Measurements from ENCODE around the gene GABRB2.

The GABRB2 gene

DNA sequence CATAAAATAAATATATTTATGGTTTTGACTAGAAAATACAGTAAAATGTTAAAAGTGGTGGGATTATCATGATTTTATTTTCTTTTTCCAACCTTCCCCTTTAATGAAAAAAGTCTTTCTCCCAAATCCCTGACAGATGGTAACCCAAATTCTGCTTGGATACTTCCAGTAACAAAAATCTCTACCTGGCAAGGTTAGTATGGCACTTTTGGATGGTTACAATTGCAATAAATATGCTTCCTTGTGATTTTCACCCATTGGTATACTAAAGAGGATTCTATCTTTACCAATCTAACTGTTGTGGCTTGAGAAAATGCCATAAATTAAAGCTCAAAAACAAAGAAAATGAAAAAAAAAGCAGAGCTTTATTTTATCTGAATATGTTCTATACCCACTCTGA, 62.8 kb downstream of the GABRB2 start:
- no peak overlapping the region for H3K18ac ChIP-seq (ENCODE audit: low read depth in 1 of 2, low read length in 2 of 2)
- H3K4me1 ChIP-seq (ENCODE audit: control insufficient read depth, insufficient read depth, low read depth, low read length), result no peaks in the 10 kb centered on the region
- no peak overlapping the region for H3K4me2 ChIP-seq (ENCODE audit: low read length, poor library complexity, severe bottlenecking)
- no peak overlapping the region for H4K8ac ChIP-seq (ENCODE audit: low read length)
- H2AK5ac ChIP-seq (ENCODE audit: low read length, severe bottlenecking), result no peak overlapping the region
- H3K27ac ChIP-seq (ENCODE audit: low read length, poor library complexity, severe bottlenecking), result no peak overlapping the region
- H2AFZ ChIP-seq (ENCODE audit: low read depth, low read length), result no peak overlapping the region
- no peak for DNase-seq
- H3K14ac ChIP-seq (ENCODE audit: low read length in 2 of 2), result no peak overlapping the region
- H3K36me3 ChIP-seq (ENCODE audit: control insufficient read depth in 1 of 2, insufficient read depth in 2 of 2, low read depth in 1 of 2, low read length in 2 of 2), result no peaks in the 10 kb centered on the region
- H3K4ac ChIP-seq (ENCODE audit: low read depth in 1 of 2, low read length in 2 of 2), result no peak overlapping the region
- no peak overlapping the region for H2BK15ac ChIP-seq (ENCODE audit: low read depth, poor library complexity, severe bottlenecking)
- H3K79me1 ChIP-seq (replicated peaks; ENCODE audit: low read length, poor library complexity, severe bottlenecking), result no peaks in the 10 kb centered on the region
- no peak overlapping the region for H3K4me3 ChIP-seq (ENCODE audit: insufficient read depth in 1 of 2, low read depth in 1 of 2, low read length in 2 of 2)
- no peak overlapping the region for H2BK12ac ChIP-seq (ENCODE audit: low read length in 2 of 2)
- H4K91ac ChIP-seq (ENCODE audit: low read length), result no peak overlapping the region
- H3K23ac ChIP-seq (ENCODE audit: low read length in 2 of 2), result no peak overlapping the region
- H2BK5ac ChIP-seq (ENCODE audit: low read depth, low read length, poor library complexity, severe bottlenecking), result no peak overlapping the region
- no peaks in the 10 kb centered on the region for H3K9me3 ChIP-seq (ENCODE audit: control insufficient read depth, low read length)
- H3K9ac ChIP-seq (ENCODE audit: low read length), result no peak overlapping the region
- H3K27me3 ChIP-seq (ENCODE audit: control insufficient read depth in 1 of 2, insufficient read depth in 1 of 2, low read length in 2 of 2), result no peaks in the 10 kb centered on the region
- H2BK120ac ChIP-seq (ENCODE audit: low read depth, low read length), result no peak overlapping the region

DNA sequence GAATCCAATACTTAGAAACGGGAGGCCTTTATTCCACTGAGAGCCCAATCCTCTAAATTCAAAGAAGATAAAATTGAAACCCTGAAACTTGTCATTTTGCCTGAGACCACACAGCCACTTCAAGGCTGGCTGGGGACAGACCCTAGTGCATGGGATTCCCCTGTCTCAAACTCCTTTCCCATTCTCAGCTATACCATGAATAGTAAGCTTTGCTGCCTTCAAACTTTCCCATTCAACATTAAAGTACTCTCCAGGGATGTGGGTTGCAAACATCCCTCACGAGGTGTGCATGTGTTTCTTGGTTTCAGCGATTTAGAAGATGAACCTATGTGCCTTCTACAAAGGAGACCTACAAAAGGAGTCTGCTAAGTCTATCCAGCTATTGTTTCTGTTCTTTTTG, 64.6 kb downstream of the GABRB2 start:
- Histone ChIP-seq H4K91ac (ENCODE audit: low read length) (no peak overlapping the region), H3K23ac (ENCODE audit: low read length in 2 of 2) (no peak overlapping the region), H3K18ac (ENCODE audit: low read depth in 1 of 2, low read length in 2 of 2) (no peak overlapping the region), H3K4me2 (ENCODE audit: low read length, poor library complexity, severe bottlenecking) (no peak overlapping the region), H2BK12ac (ENCODE audit: low read length in 2 of 2) (no peak overlapping the region), H2BK5ac (ENCODE audit: low read depth, low read length, poor library complexity, severe bottlenecking) (no peak overlapping the region), H2AFZ (ENCODE audit: low read depth, low read length) (no peak overlapping the region), H3K79me1 (replicated peaks; ENCODE audit: low read length, poor library complexity, severe bottlenecking) (no peaks in the 10 kb centered on the region), H3K36me3 (ENCODE audit: control insufficient read depth in 1 of 2, insufficient read depth in 2 of 2, low read depth in 1 of 2, low read length in 2 of 2) (no peaks in the 10 kb centered on the region), H3K4ac (ENCODE audit: low read depth in 1 of 2, low read length in 2 of 2) (no peak overlapping the region), H2BK120ac (ENCODE audit: low read depth, low read length) (no peak overlapping the region), H2AK5ac (ENCODE audit: low read length, severe bottlenecking) (no peak overlapping the region), H3K9me3 (ENCODE audit: control insufficient read depth, low read length) (peaks cover 4% of the 10 kb centered on the region), H3K14ac (ENCODE audit: low read length in 2 of 2) (no peak overlapping the region), H3K4me3 (ENCODE audit: insufficient read depth in 1 of 2, low read depth in 1 of 2, low read length in 2 of 2) (no peak overlapping the region), H4K8ac (ENCODE audit: low read length) (no peak overlapping the region), H3K4me1 (ENCODE audit: control insufficient read depth, insufficient read depth, low read depth, low read length) (no peaks in the 10 kb centered on the region), H2BK15ac (ENCODE audit: low read depth, poor library complexity, severe bottlenecking) (no peak overlapping the region), H3K9ac (ENCODE audit: low read length) (no peak overlapping the region), H3K27ac (ENCODE audit: low read length, poor library complexity, severe bottlenecking) (no peak overlapping the region), H3K27me3 (ENCODE audit: control insufficient read depth in 1 of 2, insufficient read depth in 1 of 2, low read length in 2 of 2) (no peaks in the 10 kb centered on the region)
- 59% methylated on average over 2 of the region's 3 CpGs for WGBS
- no peak for DNase-seq

DNA sequence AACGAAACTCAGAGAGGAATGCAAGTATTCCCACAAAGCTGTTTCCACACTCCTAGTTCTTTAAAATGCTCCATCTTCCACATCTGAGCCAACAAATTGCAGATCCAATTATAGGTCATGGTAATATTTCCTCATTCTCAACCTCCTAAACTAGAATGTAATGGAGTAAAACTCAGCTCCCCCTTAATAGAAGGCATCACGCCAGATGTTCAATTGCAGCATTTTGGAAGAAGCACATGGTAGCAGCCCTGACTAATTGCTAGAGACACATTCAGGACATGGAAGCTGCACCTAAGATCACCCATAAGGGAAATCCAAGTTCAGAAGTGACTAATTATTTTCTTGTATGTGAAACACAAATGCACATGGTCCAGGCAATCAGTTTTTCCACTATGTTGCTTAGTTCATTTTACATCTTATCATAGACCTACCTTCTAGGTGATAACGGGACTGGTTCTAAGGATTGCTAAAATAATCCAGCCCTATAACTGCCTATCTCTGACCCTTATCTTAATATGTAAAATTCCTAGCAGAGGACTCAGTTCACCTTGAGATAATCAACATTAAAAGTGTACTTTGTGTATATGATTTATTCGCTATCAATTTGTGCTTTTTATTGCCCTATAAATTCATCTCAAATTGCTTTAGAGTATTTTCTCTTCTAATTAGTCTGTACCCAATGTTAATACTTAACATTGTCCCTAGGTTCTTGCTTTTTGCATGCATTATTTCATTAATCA, 75.1 kb downstream of the GABRB2 start:
- H3K4me1 ChIP-seq (ENCODE audit: control insufficient read depth, insufficient read depth, low read depth, low read length), result no peaks in the 10 kb centered on the region
- no peak overlapping the region for H2BK5ac ChIP-seq (ENCODE audit: low read depth, low read length, poor library complexity, severe bottlenecking)
- DNase-seq, result no peak
- no peak overlapping the region for H3K14ac ChIP-seq (ENCODE audit: low read length in 2 of 2)
- H3K9me3 ChIP-seq (ENCODE audit: control insufficient read depth, low read length), result peaks cover 16% of the 10 kb centered on the region
- H3K27me3 ChIP-seq (ENCODE audit: control insufficient read depth in 1 of 2, insufficient read depth in 1 of 2, low read length in 2 of 2), result no peaks in the 10 kb centered on the region
- H3K9ac ChIP-seq (ENCODE audit: low read length), result no peak overlapping the region
- H2BK15ac ChIP-seq (ENCODE audit: low read depth, poor library complexity, severe bottlenecking), result no peak overlapping the region
- H3K18ac ChIP-seq (ENCODE audit: low read depth in 1 of 2, low read length in 2 of 2), result no peak overlapping the region
- WGBS, result 66% methylated on average over 3 of the region's 4 CpGs
- no peaks in the 10 kb centered on the region for H3K36me3 ChIP-seq (ENCODE audit: control insufficient read depth in 1 of 2, insufficient read depth in 2 of 2, low read depth in 1 of 2, low read length in 2 of 2)
- no peak overlapping the region for H2AFZ ChIP-seq (ENCODE audit: low read depth, low read length)
- H2BK120ac ChIP-seq (ENCODE audit: low read depth, low read length), result no peak overlapping the region
- no peak overlapping the region for H3K4me2 ChIP-seq (ENCODE audit: low read length, poor library complexity, severe bottlenecking)
- H3K27ac ChIP-seq (ENCODE audit: low read length, poor library complexity, severe bottlenecking), result no peak overlapping the region
- H4K8ac ChIP-seq (ENCODE audit: low read length), result no peak overlapping the region
- H3K23ac ChIP-seq (ENCODE audit: low read length in 2 of 2), result no peak overlapping the region
- no peak overlapping the region for H3K4ac ChIP-seq (ENCODE audit: low read depth in 1 of 2, low read length in 2 of 2)
- no peak overlapping the region for H4K91ac ChIP-seq (ENCODE audit: low read length)
- no peak overlapping the region for H2AK5ac ChIP-seq (ENCODE audit: low read length, severe bottlenecking)
- H2BK12ac ChIP-seq (ENCODE audit: low read length in 2 of 2), result no peak overlapping the region
- no peak overlapping the region for H3K4me3 ChIP-seq (ENCODE audit: insufficient read depth in 1 of 2, low read depth in 1 of 2, low read length in 2 of 2)
- no peaks in the 10 kb centered on the region for H3K79me1 ChIP-seq (replicated peaks; ENCODE audit: low read length, poor library complexity, severe bottlenecking)

DNA sequence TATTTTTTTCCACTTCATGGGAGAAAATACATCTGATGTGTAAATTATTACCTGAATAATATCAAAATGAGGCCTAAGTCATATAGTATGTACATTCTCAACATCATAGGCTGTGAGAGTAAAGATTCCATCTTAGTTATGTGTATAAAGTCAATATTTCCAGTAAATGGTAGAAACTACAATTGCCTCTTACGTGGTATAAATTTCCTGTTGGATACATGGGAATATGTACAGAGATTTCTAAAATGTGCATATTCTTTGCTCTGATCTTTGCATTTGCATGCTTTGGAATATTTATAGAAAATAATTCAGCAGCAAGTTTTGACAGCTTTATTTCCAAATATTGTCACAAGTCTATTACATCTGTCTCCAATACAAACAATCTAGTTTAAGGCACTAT, 78.8 kb downstream of the GABRB2 start:
- no peak overlapping the region for H3K4me3 ChIP-seq (ENCODE audit: insufficient read depth in 1 of 2, low read depth in 1 of 2, low read length in 2 of 2)
- H3K4me2 ChIP-seq (ENCODE audit: low read length, poor library complexity, severe bottlenecking), result no peak overlapping the region
- H2BK120ac ChIP-seq (ENCODE audit: low read depth, low read length), result no peak overlapping the region
- no peaks in the 10 kb centered on the region for H3K79me1 ChIP-seq (replicated peaks; ENCODE audit: low read length, poor library complexity, severe bottlenecking)
- no peak overlapping the region for H3K4ac ChIP-seq (ENCODE audit: low read depth in 1 of 2, low read length in 2 of 2)
- H2BK5ac ChIP-seq (ENCODE audit: low read depth, low read length, poor library complexity, severe bottlenecking), result no peak overlapping the region
- H3K9ac ChIP-seq (ENCODE audit: low read length), result no peak overlapping the region
- H3K36me3 ChIP-seq (ENCODE audit: control insufficient read depth in 1 of 2, insufficient read depth in 2 of 2, low read depth in 1 of 2, low read length in 2 of 2), result no peaks in the 10 kb centered on the region
- H2AK5ac ChIP-seq (ENCODE audit: low read length, severe bottlenecking), result no peak overlapping the region
- no peak overlapping the region for H3K23ac ChIP-seq (ENCODE audit: low read length in 2 of 2)
- H2BK15ac ChIP-seq (ENCODE audit: low read depth, poor library complexity, severe bottlenecking), result no peak overlapping the region
- no peak overlapping the region for H4K91ac ChIP-seq (ENCODE audit: low read length)
- no peaks in the 10 kb centered on the region for H3K9me3 ChIP-seq (ENCODE audit: control insufficient read depth, low read length)
- no peak overlapping the region for H3K14ac ChIP-seq (ENCODE audit: low read length in 2 of 2)
- no peak overlapping the region for H3K27ac ChIP-seq (ENCODE audit: low read length, poor library complexity, severe bottlenecking)
- no peak overlapping the region for H4K8ac ChIP-seq (ENCODE audit: low read length)
- H3K18ac ChIP-seq (ENCODE audit: low read depth in 1 of 2, low read length in 2 of 2), result no peak overlapping the region
- no peak for DNase-seq
- H3K4me1 ChIP-seq (ENCODE audit: control insufficient read depth, insufficient read depth, low read depth, low read length), result no peaks in the 10 kb centered on the region
- no peaks in the 10 kb centered on the region for H3K27me3 ChIP-seq (ENCODE audit: control insufficient read depth in 1 of 2, insufficient read depth in 1 of 2, low read length in 2 of 2)
- H2AFZ ChIP-seq (ENCODE audit: low read depth, low read length), result no peak overlapping the region
- no peak overlapping the region for H2BK12ac ChIP-seq (ENCODE audit: low read length in 2 of 2)
- WGBS, result no CpG with 5 or more reads among the region's 1 CpG

Data from mesenchymal stem cell (in vitro differentiated cells and primary cell).